ENCODE results near the gene THSD1.

- no peak for TF ChIP-seq CTCF (IDR thresholded peaks at IDR 0.05)
- TF ChIP-seq REST (IDR thresholded peaks at IDR 0.05): no peak
- no peak for TF ChIP-seq RFX5 (IDR thresholded peaks at IDR 0.05)
- no peak for TF ChIP-seq NR3C1 (IDR thresholded peaks at IDR 0.05)
- TF ChIP-seq MYC (IDR thresholded peaks at IDR 0.05; ENCODE audit: borderline replicate concordance, low read length): no peak
- no peak for TF ChIP-seq ZNF302 (CRISPR knock-in tag; IDR thresholded peaks at IDR 0.05)
- TF ChIP-seq POLR2A (IDR thresholded peaks at IDR 0.05; ENCODE audit: low read length): no peak
- no peak for TF ChIP-seq PHF8 (IDR thresholded peaks at IDR 0.05; ENCODE audit: borderline replicate concordance, low read depth)
- TF ChIP-seq ZC3H11A (IDR thresholded peaks at IDR 0.05): no peak
- TF ChIP-seq, protein P1, sequence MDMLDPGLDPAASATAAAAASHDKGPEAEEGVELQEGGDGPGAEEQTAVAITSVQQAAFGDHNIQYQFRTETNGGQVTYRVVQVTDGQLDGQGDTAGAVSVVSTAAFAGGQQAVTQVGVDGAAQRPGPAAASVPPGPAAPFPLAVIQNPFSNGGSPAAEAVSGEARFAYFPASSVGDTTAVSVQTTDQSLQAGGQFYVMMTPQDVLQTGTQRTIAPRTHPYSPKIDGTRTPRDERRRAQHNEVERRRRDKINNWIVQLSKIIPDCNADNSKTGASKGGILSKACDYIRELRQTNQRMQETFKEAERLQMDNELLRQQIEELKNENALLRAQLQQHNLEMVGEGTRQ (IDR thresholded peaks at IDR 0.05): no peak
- no peak for TF ChIP-seq NPAS2 (CRISPR knock-in tag; IDR thresholded peaks at IDR 0.05; ENCODE audit: borderline replicate concordance)
- TF ChIP-seq JUNB (IDR thresholded peaks at IDR 0.05): no peak
- TF ChIP-seq HDAC2 (IDR thresholded peaks at IDR 0.05): no peak
Observed at GRCh38 chr13:52344108-52344507, 61.9 kb downstream of the THSD1 start.

Data from A549 (cell line).